Embryonic facial prominence (tissue), 1 donor: Measurements from ENCODE around the gene ZNF431.
"Not testable (repeated sequence)": the region's sequence is repeated elsewhere in the genome, so short reads cannot be mapped to it uniquely, and the experiment has no call there.

ENCODE experiments used
- DNase-seq: peaks from one replicate; pipeline ENCODE4 v3.0.0-alpha.2; 2016; ENCODE audit errors: extremely low spot score

ZNF431 gene

DNA sequence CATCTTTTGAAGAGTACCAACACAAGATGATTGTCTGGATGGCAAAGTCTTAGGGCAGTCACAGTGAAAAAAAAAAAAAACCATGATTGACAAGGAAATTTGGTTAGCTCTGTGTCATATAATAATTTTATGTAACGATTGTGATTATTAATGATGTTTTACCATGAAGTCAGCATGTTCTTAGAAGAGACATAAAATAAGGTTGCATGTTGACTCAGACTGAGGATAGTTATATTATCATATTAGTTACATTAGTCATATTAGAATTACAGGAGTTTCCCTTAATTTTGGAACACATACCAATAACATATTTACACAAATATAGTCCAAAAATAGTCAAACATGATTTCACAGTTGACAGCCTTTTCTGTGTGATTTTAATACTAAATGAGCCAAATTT, 5.7 kb downstream of the ZNF431 start:
- DNase-seq, result no peak

- DNase-seq, result no peak
Measured at GRCh38 chr19:21148681-21149080, 6.8 kb downstream of the ZNF431 start.

DNA sequence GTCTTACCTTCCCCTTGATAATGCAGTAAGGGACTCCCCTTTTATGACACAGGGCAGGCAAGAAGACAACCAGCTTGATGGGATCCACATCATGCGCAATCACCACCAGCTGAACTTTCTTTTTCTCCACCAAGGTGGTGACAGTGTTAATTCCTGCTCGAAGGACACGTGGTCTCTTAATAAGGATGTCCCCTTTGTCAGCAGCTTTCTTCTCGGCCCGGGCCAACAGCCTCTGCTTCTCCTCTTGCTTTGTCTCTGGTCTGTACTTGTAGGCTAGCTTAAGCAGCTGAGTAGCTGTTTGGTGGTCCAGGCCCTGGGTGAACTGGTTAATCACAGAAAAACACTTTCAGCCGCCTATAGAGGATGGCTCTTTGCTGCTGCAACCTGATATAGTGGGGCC, 8.0 kb downstream of the ZNF431 start:
- DNase-seq, result no peak

- DNase-seq, result no peak
Measured at GRCh38 chr19:21151460-21151859, 9.6 kb downstream of the ZNF431 start.

- DNase-seq, result no peak
Measured at GRCh38 chr19:21158523-21159135, 16.8 kb downstream of the ZNF431 start.

DNA sequence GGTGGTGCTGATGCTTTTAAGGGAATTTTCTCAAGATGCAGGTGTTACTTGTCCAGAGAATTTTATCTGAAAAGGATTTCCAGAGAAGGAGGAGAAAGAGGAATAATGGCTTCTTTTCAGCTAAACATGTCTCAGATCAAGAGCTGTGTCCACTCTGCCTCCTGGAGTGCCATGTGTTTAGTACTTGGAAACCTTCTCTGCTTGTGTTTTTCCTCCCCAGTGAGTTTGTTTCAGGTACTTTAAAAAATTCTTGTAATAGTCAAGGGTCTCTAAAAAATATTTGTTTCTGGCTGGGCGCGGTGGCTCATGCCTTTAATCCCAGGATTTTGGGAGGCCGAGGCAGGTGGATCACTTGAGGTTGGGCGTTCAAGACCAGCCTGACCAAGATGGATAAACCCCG, 22.7 kb downstream of the ZNF431 start:
- DNase-seq, result no peak

- no peak for DNase-seq
Measured at GRCh38 chr19:21166436-21166835, 24.6 kb downstream of the ZNF431 start.

GRCh38 chr19:21197590-21198295, 55.9 kb downstream of the ZNF431 start:
- DNase-seq, result no peak

DNA sequence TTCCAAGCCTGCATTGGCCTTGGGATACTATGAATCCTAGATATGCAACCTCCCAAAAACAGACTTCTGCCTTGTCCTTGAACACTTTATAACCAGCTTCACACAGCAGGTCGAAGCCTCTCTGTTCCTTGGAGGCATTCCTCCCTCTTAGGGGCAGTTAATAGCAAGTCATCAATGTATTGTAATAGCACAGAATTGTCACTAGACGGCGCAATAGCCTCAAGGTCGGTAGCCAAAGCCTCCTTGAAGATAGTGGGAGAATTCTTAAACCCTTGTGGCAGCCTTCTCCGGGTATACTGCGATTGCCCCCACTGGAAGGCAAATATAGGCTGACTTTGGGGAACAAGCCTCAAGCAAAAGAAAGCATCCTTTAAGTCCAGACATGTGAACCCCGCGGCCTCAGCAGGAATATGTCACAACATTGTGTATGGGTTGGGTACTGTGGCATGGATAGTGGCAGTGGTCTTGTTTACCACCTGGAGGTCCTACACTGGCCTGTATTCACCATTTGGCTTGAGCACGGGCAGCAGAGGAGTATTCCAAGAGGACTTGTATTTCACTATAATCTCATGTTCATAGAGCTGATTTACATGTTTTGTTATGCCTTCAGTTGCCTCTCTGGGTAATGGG, 61.1 kb downstream of the ZNF431 start:
- no peak for DNase-seq

- DNase-seq, result no peak
Measured at GRCh38 chr19:21210037-21210621, 68.3 kb downstream of the ZNF431 start.

GRCh38 chr19:21221693-21222092, 79.9 kb downstream of the ZNF431 start:
- no peak for DNase-seq

DNA sequence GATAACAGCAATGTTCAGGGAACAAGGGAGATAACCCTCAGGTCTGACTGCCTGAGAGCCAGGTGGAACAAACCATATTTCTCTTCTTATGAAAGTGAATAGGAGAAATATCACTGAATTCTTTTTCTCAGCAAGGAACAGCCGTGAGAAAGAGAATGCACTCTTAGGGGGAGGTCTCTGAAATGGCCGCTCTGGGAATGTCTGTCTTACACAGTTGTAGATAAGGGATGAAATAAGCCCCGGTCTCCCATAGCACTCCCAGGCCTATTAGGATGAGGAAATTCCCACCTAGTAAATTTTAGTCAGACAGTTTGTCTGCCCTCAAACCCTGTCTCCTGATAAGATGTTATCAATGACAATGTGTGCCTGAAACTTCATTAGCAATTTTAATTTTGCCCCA, 88.1 kb downstream of the ZNF431 start:
- DNase-seq, result not testable (repeated sequence)

DNA sequence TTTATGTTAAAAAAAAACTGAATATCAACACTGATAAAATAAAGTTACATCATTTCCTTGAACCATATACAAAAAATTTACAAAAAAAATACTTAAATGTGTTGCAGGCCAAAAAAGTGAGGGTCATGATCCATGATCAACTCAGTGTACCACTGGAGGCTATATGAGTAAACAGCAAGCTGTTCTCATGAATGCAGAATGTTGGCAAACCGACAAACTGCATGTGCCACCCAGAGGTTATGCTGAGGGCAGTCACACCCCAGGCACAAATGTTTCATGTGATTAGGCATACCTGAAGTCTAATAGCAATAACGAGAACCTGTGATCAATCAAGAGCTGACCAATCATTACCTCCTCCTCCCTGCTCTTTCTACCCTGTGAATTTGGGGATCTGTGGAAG, 91.9 kb downstream of the ZNF431 start:
- no peak for DNase-seq

- not testable (repeated sequence) for DNase-seq
Measured at GRCh38 chr19:21236751-21237150, 94.9 kb downstream of the ZNF431 start.

- no peak for DNase-seq
Measured at GRCh38 chr19:21238670-21239069, 96.8 kb downstream of the ZNF431 start.
